ENCODE data around the gene EFS.
A peak's percentile ranks its signal among the peaks of the same experiment; 100 is the strongest.
"Not testable (repeated sequence)": the region's sequence is repeated elsewhere in the genome, so short reads cannot be mapped to it uniquely, and the experiment has no call there.

The EFS gene

GRCh38 chr14:23399136-23399535 lies 34.2 kb upstream of the EFS start:
- no peak for DNase-seq

DNA sequence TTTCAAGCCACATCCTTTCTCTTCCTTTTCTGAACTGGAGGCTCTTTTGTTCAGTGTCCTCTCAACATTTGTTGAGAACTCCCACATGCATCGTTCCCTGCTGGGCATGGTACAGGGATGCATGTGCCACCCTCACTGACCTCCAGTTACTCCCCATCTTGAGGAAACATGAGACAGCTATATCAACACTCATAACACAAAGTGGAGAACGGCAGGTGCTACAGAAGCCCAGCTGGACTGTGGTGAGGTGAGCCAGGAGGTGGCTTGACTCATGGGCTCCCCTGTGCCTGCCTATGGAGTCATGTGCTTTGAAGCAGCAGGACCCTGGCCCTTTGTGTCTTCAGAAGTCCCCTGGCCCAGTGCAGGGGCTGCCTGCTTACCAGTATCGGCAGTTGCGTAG lies 33.4 kb upstream of the EFS start:
- no peak for DNase-seq

DNA sequence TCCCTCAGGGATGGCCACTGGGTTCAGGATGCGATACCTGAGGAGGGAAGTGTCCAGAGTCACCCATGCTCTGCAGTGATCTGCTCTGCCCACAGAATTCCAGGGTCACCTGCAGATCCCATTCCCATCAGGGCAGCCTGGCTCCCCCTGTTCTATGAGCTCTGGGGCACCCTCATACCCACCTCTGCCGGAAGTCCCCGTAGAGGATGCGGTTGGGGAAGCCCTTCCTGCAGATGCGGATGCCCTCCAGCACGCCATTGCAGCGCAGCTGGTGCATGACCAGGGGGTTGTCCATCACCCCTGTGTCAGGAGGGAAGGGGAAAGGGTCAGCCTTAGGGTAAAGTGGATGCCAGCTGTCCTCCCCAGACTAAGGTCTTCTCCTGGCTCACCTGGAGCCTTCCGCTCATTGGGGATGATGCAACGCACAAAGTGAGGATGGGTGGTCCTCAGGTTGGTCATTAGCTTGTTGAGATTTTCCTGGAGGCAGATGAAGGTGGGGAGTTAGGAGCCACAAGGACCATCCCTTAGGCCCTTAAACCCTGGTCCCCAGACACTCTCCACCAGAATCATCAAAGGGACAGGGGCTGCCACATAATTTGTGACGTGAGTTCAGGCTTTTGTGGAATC lies 31.9 kb upstream of the EFS start:
- DNase-seq, result no peak

- no peak for DNase-seq
Observed at GRCh38 chr14:23396126-23396525, 31.2 kb upstream of the EFS start.

- no peak for DNase-seq
Observed at GRCh38 chr14:23392613-23393012, 27.6 kb upstream of the EFS start.

GRCh38 chr14:23389871-23390270 lies 24.9 kb upstream of the EFS start:
- not testable (repeated sequence) for DNase-seq

GRCh38 chr14:23389396-23389795 lies 24.4 kb upstream of the EFS start:
- no peak for DNase-seq

DNA sequence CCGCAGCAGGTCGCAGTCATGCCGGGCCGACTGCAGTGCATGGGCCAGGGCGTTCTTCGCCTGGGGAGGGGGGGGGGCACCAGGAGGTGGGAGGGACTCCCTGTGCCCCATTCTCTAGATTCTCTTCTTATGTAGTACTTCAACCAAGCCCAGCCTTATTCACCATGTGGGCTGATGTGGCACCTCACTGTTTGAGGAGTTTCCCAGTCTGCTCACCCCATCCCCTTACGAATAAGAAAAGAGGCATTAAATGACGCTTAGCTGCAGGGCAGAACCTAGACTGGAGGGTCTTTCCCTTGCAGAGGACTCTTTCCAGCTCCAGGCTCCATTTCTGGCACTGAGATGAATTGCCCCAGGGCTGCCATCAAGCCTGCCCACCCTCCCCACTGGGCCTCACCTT lies 24.0 kb upstream of the EFS start:
- DNase-seq, result no peak

DNA sequence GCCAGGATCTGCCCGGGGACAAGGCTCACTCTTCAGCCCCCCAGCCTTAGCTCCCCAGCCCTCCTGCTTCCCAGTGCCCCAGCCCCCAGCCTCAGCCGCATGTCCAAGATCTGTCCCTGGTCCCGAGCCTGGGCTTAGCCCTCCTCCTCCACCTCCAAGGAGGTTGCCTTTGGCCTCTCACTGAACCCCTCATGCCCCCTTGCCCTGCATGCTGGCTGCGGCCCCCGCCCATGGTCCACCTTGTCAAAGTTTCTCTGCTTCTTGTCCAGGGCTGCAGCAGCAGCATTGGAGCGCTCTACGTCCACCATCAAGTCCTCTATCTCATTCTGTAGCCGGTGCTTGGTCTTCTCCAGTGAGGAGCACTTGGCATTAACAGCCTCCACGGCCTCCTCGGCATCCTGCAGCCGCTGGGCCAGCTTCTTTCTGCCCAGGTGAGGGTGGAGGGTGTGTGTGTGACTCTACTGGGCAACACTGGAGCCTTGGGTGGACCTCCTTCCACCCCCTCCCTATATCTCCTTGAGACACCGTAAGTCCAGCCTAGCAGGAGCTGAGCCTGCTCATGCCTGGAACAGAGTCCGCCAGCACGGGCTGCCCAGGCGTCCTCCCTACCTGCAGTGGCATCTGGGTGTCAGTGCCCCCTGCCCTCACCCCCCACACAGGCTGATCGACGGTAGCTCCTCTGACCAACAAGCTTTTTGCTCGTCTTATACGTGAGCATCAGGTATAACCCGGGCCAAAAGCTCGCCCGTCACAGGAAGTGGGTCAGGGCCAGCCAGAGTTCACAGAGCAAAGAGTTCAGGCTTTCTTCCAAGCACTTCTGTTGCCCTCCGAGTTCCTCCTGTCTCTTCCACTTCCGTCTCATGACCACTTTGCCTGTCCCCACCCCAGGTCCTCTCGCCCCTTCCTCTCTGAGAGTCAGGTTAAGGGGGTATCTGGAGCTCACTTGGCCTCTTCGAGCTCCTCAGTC lies 23.2 kb upstream of the EFS start:
- no peak for DNase-seq

DNA sequence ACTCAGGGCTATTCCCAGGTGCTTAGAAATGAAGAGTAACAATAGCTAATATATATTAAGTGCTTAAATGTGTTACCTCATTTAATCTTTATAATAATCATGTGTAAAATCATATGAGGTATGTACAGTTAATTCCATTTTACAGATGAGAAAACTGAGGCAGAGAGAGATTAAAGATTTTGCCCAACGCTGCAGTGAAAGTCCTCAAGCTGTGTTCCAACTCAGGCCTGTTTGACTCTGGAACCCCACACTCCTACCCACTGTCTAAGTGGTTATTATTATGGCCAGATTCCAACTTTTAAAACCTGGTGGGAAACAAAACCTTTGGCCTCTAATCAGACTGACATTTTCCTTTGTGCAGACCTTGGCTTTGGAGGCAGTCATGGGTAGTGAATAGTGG lies 22.0 kb upstream of the EFS start:
- DNase-seq, result no peak

DNA sequence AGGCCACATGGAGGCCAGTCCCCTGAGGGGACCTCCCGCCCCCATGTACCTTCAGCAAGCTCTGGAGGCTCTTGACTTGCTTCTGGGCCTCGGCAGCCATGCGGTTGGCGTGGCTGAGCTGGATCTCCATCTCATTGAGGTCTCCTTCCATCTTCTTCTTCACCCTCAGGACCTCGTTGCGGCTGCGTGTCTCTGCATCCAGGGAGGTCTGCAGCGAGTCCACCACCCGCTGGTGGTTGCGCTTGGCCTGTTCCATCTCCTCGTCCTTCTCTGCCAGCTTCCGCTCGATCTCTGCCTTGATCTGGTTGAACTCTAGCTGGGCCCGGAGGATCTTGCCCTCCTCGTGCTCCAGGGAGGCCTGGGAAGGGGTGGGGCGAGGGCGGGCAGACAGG lies 21.3 kb upstream of the EFS start:
- not testable (repeated sequence) for DNase-seq

- DNase-seq, result no peak
Observed at GRCh38 chr14:23385642-23386265, 20.8 kb upstream of the EFS start.

DNA sequence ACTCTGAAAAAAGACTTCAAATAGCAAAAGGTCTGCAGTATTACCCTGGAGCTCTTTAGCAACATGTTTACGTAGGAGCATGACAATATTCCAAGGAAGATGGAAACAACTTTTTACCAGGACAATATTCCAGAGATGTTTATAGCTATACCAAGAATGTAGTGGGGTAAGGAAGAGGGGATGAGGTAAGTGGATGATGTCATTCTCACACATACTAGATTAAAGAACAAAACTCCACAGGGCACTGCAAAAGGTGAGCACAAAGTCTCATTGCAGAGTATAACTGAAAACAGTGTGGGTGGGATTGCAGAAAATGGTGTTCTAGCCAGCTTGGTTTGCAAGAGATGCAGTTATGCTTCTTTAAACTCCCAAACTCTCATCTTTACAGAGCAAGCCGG lies 20.3 kb upstream of the EFS start:
- no peak for DNase-seq

DNA sequence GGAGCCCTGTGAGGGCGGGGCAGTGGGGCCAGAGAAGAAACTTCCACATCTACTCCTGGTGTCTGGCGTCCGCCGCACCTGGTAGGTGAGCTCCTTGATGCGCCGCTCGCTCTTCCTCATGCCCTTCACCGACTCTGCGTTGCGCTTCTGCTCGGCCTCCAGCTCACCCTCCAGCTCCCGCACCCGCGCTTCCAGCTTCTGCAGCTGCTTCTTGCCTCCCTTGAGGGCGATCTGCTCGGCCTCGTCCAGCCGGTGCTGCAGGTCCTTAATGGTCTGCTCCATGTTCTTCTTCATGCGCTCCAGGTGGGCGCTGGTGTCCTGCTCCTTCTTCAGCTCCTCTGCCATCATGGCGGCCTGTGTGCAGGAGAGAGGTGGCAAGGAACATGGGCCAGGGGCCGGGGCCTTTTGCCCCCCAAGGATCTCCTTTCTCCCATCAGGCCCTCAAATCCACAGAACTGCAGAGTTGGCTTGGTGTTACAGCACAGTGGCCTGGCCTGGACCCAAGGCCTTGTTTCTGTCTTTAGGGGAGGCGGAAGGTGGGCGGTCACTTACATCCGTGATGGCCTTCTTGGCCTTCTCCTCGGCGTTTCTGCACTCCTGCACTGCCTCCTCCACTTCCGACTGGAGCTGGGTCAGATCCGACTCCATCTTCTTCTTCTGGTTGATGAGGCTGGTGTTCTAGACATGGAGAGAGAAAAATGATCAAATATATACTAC lies 19.6 kb upstream of the EFS start:
- no peak for DNase-seq

DNA sequence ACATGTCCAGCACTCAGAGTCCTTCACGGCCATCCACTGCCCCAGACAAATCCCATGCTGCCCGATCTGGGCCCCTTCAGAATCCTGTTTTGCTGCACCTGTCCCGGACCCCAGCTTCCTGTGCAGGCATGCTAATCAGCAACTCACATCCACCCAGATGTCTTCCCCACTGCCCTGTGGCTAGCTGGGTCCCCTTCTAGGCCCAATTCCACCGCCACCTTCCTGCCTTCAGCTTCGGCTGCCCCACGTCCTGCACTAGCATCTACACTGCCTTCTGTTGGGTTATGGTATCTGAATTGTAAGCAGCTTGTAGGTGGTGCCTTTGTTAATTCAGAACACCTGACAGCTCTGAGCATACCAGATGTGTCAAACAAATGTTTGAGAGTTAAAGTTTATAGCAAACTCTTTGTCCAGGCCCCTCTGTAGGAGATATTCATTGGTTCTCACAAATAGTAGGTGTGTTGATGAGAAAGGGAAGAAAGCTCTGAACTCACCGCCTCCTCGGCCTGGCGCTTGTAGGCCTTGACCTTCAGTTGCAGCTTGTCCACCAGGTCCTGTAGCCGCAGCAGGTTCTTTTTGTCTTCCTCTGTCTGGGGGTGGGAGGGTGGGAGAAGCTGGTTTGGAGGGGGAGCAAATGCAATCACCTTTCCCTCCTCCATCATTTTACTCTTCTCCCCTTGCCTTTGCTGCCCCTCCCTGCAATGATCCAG lies 17.9 kb upstream of the EFS start:
- DNase-seq, result no peak

- DNase-seq, result no peak
Observed at GRCh38 chr14:23382276-23382675, 17.3 kb upstream of the EFS start.

DNA sequence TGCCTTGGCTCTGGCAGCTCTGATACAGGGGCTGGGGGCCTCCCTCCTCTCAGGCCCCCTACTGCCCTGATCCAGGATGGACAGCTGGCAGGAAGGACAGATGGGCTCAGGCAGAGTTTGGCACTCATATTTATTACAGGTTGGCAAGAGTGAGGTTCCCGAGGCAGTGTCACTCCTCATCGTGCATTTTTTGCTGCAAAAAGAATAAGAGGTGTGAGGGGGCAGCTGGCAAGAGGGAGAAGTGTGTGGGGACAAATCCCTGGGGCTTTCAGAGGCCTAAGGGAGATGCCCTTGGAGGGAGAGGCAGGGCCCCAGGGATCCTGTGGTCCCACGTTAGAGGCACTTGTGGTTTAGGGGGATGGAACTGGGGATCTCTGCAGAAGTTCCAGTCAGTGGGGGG lies 16.9 kb upstream of the EFS start:
- DNase-seq, result no peak

DNA sequence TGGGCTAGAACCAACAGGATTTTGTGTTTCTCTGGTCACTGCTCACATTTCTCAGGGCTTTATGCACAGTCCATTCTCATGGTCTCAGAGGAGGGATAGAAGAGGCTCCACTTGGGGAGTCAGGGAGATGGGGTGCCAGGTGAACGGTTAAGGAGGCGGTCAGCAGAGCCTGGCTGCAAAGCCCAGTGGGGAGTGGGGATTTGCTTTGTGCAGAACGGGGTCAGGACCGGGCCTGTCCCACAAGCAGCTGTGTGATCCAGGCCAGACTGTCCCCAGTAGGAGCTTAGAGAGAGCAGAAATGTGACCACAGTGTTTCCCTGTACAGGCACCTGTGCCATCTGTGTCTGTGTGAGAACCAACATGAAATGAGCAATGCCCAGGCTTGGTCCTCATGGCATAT lies 16.0 kb upstream of the EFS start:
- no peak for DNase-seq

GRCh38 chr14:23380197-23380914 lies 15.4 kb upstream of the EFS start:
- DNase-seq, result no peak

GRCh38 chr14:23379366-23380196 lies 14.6 kb upstream of the EFS start:
- DNase-seq, result peak; percentile 60

GRCh38 chr14:23378612-23379220 lies 13.7 kb upstream of the EFS start:
- no peak for DNase-seq
